ENCODE measurements around the gene FAAH. TPM values are rescaled to one million over a fixed set of nuclear protein-coding genes. Genes with fewer than 3 reads are reported as not detected.

FAAH gene
- total and polyA plus RNA-seq, 2 of the 13 experiments (the other 11 are each of a cell fraction or from before 2014, with no cell fraction given): 5.4 to 11.0 TPM

- CTCF ChIA-PET (ENCODE audit: low intra/inter-chr PET ratio, low total read pairs): no interaction called here
- H3K27me3 ChIP-seq (ENCODE audit: control insufficient read depth in 1 of 2, insufficient read depth in 2 of 2, low read length in 2 of 2): no peaks in the 10 kb centered on the region
- ATAC-seq: no peak
Measured at GRCh38 chr1:46403916-46404315, 9.8 kb downstream of the FAAH start.

More at GRCh38 chr1:46403916-46404315, 9.8 kb downstream of the FAAH start:
- Histone ChIP-seq H3K9me3 (ENCODE audit: low read length) (no peaks in the 10 kb centered on the region), H3K27ac (ENCODE audit: extremely low read length, insufficient read depth, low read length) (no peak overlapping the region), H3K4me3 (replicated peaks in 1 of 3; ENCODE audit: insufficient read depth in 1 of 3, low read depth in 2 of 3, low read length in 3 of 3) (no peak overlapping the region), H3K36me3 (replicated peaks in 1 of 2; ENCODE audit: control insufficient read depth in 1 of 2, insufficient read depth in 2 of 2, low read length in 2 of 2) (no peaks in the 10 kb centered on the region), H3K79me2 (ENCODE audit: insufficient read depth, low read length) (no peaks in the 10 kb centered on the region), H3K4me2 (ENCODE audit: low read depth, low read length) (no peak overlapping the region), H2AFZ (ENCODE audit: low read length) (no peak overlapping the region), H3K4me1 (ENCODE audit: insufficient read depth, low read length) (peaks cover 12% of the 10 kb centered on the region), H4K20me1 (ENCODE audit: insufficient read depth, low read length) (no peaks in the 10 kb centered on the region), H3K9ac (ENCODE audit: insufficient read depth, low read depth, low read length) (no peak overlapping the region)
- in situ Hi-C loops (cut with HindIII; ENCODE audit: extremely low pct_ligation_motif_present, low pct_unique_long_range_greater_than_20kb): no loop called here
- no peak for DNase-seq (ENCODE audit: low spot score)
- POLR2A ChIA-PET: no interaction called here
- no peak for TF ChIP-seq ATM (IDR thresholded peaks at IDR 0.05; ENCODE audit: borderline replicate concordance)
- no peak for TF ChIP-seq SKIL (CRISPR knock-in tag; IDR thresholded peaks at IDR 0.05; ENCODE audit: borderline replicate concordance)
- TF ChIP-seq CBX1 (IDR thresholded peaks at IDR 0.05; ENCODE audit: low read depth): no peak
- no peak for TF ChIP-seq ZNF710 (CRISPR knock-in tag; IDR thresholded peaks at IDR 0.05; ENCODE audit: borderline replicate concordance)
- TF ChIP-seq KDM5A (IDR thresholded peaks at IDR 0.05; ENCODE audit: borderline replicate concordance, low read length): no peak
- TF ChIP-seq ZNF446 (CRISPR knock-in tag; IDR thresholded peaks at IDR 0.05): no peak
- no peak for TF ChIP-seq ZNF800 (CRISPR knock-in tag; IDR thresholded peaks at IDR 0.05)
- TF ChIP-seq POLR2AphosphoS2 (IDR thresholded peaks at IDR 0.05; ENCODE audit: low read depth, low read length): no peak
- TF ChIP-seq HOXD1 (CRISPR knock-in tag; IDR thresholded peaks at IDR 0.05): no peak
- TF ChIP-seq HNRNPL (IDR thresholded peaks at IDR 0.05; ENCODE audit: low read depth, low read length): no peak
- TF ChIP-seq MEIS1 (CRISPR knock-in tag; IDR thresholded peaks at IDR 0.05; ENCODE audit: borderline replicate concordance): no peak
- TF ChIP-seq ZNF777 (CRISPR knock-in tag; IDR thresholded peaks at IDR 0.05): no peak
- no peak for TF ChIP-seq ISL2 (CRISPR knock-in tag; IDR thresholded peaks at IDR 0.05)
- TF ChIP-seq ZNF576 (CRISPR knock-in tag; IDR thresholded peaks at IDR 0.05): no peak
- no peak for FAIRE-seq
- intact Hi-C loops (cut with micrococcal nuclease; ENCODE audit: unreplicated experiment): no loop called here
- 93% methylated on average over 4 of the region's 5 CpGs for WGBS (ENCODE audit: low lambda C conversion rate)
- no TSS peak for BruUV-seq (replicated peaks)
